Measurements from ENCODE around the gene TSC1.

- TF ChIP-seq CTCF (conservative IDR thresholded peaks at IDR 0.05; ENCODE audit: low read depth in 2 of 2) (no peak), EZH2 (IDR thresholded peaks at IDR 0.05; ENCODE audit: low read depth, unreplicated experiment) (no peak), STAT1 (IDR thresholded peaks at IDR 0.05; ENCODE audit: unreplicated experiment) (no peak), POLR2AphosphoS5 (IDR thresholded peaks at IDR 0.05; ENCODE audit: low read depth) (no peak), EZH2phosphoT487 (IDR thresholded peaks at IDR 0.05; ENCODE audit: unreplicated experiment) (no peak), REST (IDR thresholded peaks at IDR 0.05; ENCODE audit: unreplicated experiment) (no peak), ZNF114 (CRISPR knock-in tag; IDR thresholded peaks at IDR 0.05) (no peak), JUNB (IDR thresholded peaks at IDR 0.05; ENCODE audit: unreplicated experiment) (no peak), ZNF331 (CRISPR knock-in tag; IDR thresholded peaks at IDR 0.05; ENCODE audit: low read depth) (no peak)
These were observed 39.2 kb upstream of the TSC1 start for GRCh38 chr9:132983491-132984201.

Data from GM23338 (cell line).